SK-N-SH (cell line): ENCODE results near the gene KBTBD4. TPM values are rescaled to one million over a fixed set of nuclear protein-coding genes. Genes with fewer than 3 reads are reported as not detected.
A peak's percentile ranks its signal among the peaks of the same experiment; 100 is the strongest.

ENCODE experiments used
- CTCF ChIA-PET: fragments of 300-600, 350-600 bp; formaldehyde crosslinking; extraction: SDS; loops from one replicate; lab custom pipeline; 2021; lab: Yijun Ruan, JAX
- POLR2A ChIA-PET: fragments of 350-600 bp; sonication (Branson Sonifier 250); formaldehyde crosslinking; extraction: SDS; loops from one replicate; lab custom pipeline; 2020; ENCODE audit warnings: antibody characterized with exemption, inconsistent platforms; lab: Yijun Ruan, JAX
- DNase-seq: peaks from one replicate; pipeline ENCODE4 v3.0.0; 2012
- H2AFZ ChIP-seq: fragments of 200-600 bp; sonication (generic); 2 replicates; pipeline ENCODE4 v1.8.1; 2016; ENCODE audit warnings: antibody characterized with exemption, mild to moderate bottlenecking, low read depth
- H3F3A ChIP-seq: fragments of 200-600 bp; sonication (generic); replicated peaks from 2 replicates; pipeline ENCODE3; 2016; ENCODE audit warnings: antibody characterized with exemption, mild to moderate bottlenecking; ENCODE audit not compliant: insufficient read depth
- H3K27ac ChIP-seq, 2 experiments: fragments of 200-500 bp in 1 of 2; fragments of 200-600 bp in 1 of 2; sonication (Bioruptor generic) in 1 of 2; sonication (generic), shearing (Covaris generic) in 1 of 2; 2 replicates each; pipeline versions ENCODE4 v1.5.1 to v1.6.1; 2014 to 2016; ENCODE audit warnings: low read depth in 2 of 2, inconsistent platforms in 1 of 2, low read length in 1 of 2, mild to moderate bottlenecking in 1 of 2, mixed read lengths in 1 of 2
- H3K27me3 ChIP-seq: fragments of 200-600 bp; sonication (generic), shearing (Covaris generic); 2 replicates; pipeline ENCODE4 v1.6.1; 2016; ENCODE audit warnings: mixed run types; ENCODE audit not compliant: insufficient read depth
- H3K36me3 ChIP-seq, 2 experiments: fragments of 200-500 bp in 1 of 2; fragments of 200-600 bp in 1 of 2; sonication (Bioruptor generic) in 1 of 2; sonication (generic) in 1 of 2; replicated peaks in 1 of 2; 2 replicates each; pipeline versions ENCODE3 to v1.5.1; 2014 to 2016; ENCODE audit warnings: low read length in 1 of 2, mild to moderate bottlenecking in 1 of 2; ENCODE audit not compliant: insufficient read depth in 2 of 2, control insufficient read depth in 1 of 2
- H3K4me1 ChIP-seq, 2 experiments: fragments of 200-500 bp in 1 of 2; fragments of 200-600 bp in 1 of 2; sonication (Bioruptor generic) in 1 of 2; sonication (generic), shearing (Covaris generic) in 1 of 2; 2 replicates each; pipeline versions ENCODE4 v1.5.1 to v1.6.1; 2014 to 2016; ENCODE audit warnings: low read depth in 1 of 2, low read length in 1 of 2, mixed run types in 1 of 2; ENCODE audit not compliant: insufficient read depth in 2 of 2, control insufficient read depth in 1 of 2
- H3K4me2 ChIP-seq: fragments of 200-600 bp; sonication (generic), shearing (Covaris generic); 2 replicates; pipeline ENCODE4 v1.6.1; 2017; ENCODE audit warnings: mixed run types
- H3K4me3 ChIP-seq, 2 experiments: fragments of 200-500 bp in 1 of 2; fragments of 200-600 bp in 1 of 2; sonication (Bioruptor generic) in 1 of 2; sonication (generic), shearing (Covaris generic) in 1 of 2; 2 replicates each; pipeline versions ENCODE4 v1.5.1 to v1.8.1; 2014 to 2016; ENCODE audit warnings: low read depth in 2 of 2, inconsistent platforms in 1 of 2, low read length in 1 of 2, mild to moderate bottlenecking in 1 of 2, mixed read lengths in 1 of 2, moderate library complexity in 1 of 2
- H3K79me2 ChIP-seq: fragments of 200-600 bp; sonication (generic); 2 replicates; pipeline ENCODE4 v1.8.1; 2017; ENCODE audit warnings: mild to moderate bottlenecking; ENCODE audit not compliant: insufficient read depth
- H3K9ac ChIP-seq: fragments of 200-600 bp; sonication (generic); 2 replicates; pipeline ENCODE4 v1.6.1; 2017; ENCODE audit warnings: mixed run types
- H3K9me2 ChIP-seq: fragments of 200-600 bp; sonication (generic); 2 replicates; pipeline ENCODE4 v1.6.1; 2017; ENCODE audit warnings: mixed run types
- H3K9me3 ChIP-seq: fragments of 200-600 bp; sonication (generic); 2 replicates; pipeline ENCODE4 v1.6.1; 2017; ENCODE audit warnings: mixed run types, mild to moderate bottlenecking, moderate library complexity
- H4K20me1 ChIP-seq: fragments of 200-600 bp; sonication (generic); 2 replicates; pipeline ENCODE4 v1.6.1; 2017; ENCODE audit warnings: mild to moderate bottlenecking, mixed run types; ENCODE audit not compliant: insufficient read depth
- ELF1 ChIP-seq: IDR thresholded peaks from 2 replicates; pipeline ENCODE4 v1.4.0; 2012
- FOSL2 ChIP-seq: IDR thresholded peaks from 2 replicates; pipeline ENCODE4 v1.4.0; 2012; ENCODE audit warnings: low read depth, mild to moderate bottlenecking, moderate library complexity, borderline replicate concordance
- FOXJ3 ChIP-seq: sonication (generic); formaldehyde crosslinking; IDR thresholded peaks from 2 replicates; pipeline ENCODE4 v1.5.1; 2020; ENCODE audit warnings: mild to moderate bottlenecking, missing genetic modification reagents
- GABPA ChIP-seq: IDR thresholded peaks from 2 replicates; pipeline ENCODE4 v1.4.0; 2012; ENCODE audit warnings: low read depth, mild to moderate bottlenecking
- JUND ChIP-seq: IDR thresholded peaks from 2 replicates; pipeline ENCODE4 v1.4.0; 2012
- MAX ChIP-seq: IDR thresholded peaks from 2 replicates; pipeline ENCODE4 v1.4.0; 2012; ENCODE audit warnings: low read depth
- MEF2A ChIP-seq: IDR thresholded peaks from 2 replicates; pipeline ENCODE4 v1.4.0; 2012; ENCODE audit warnings: low read depth, borderline replicate concordance
- MXI1 ChIP-seq: IDR thresholded peaks from 2 replicates; pipeline ENCODE4 v1.6.1; 2012; ENCODE audit warnings: mild to moderate bottlenecking, low read depth, low read length, improper control_type of control experiment
- NRF1 ChIP-seq: IDR thresholded peaks from 2 replicates; pipeline ENCODE4 v1.6.1; 2012; ENCODE audit warnings: low read depth, mild to moderate bottlenecking, low read length
- RFX5 ChIP-seq: IDR thresholded peaks from 2 replicates; pipeline ENCODE4 v1.6.1; 2012; ENCODE audit warnings: mild to moderate bottlenecking, improper control_type of control experiment, low read length
- RXRA ChIP-seq: IDR thresholded peaks from 2 replicates; pipeline ENCODE4 v1.4.0; 2012; ENCODE audit warnings: low read depth, mild to moderate bottlenecking, borderline replicate concordance
- SIN3A ChIP-seq: IDR thresholded peaks from 2 replicates; pipeline ENCODE4 v1.6.1; 2012; ENCODE audit warnings: low read depth, mild to moderate bottlenecking, low read length, moderate library complexity, borderline replicate concordance
- SMC3 ChIP-seq: IDR thresholded peaks from 2 replicates; pipeline ENCODE4 v1.6.1; 2012; ENCODE audit warnings: low read depth, low read length, improper control_type of control experiment
- TEAD4 ChIP-seq: IDR thresholded peaks from 2 replicates; pipeline ENCODE4 v1.4.0; 2012; ENCODE audit warnings: mild to moderate bottlenecking, borderline replicate concordance; ENCODE audit not compliant: insufficient read depth
- YY1 ChIP-seq: IDR thresholded peaks from 2 replicates; pipeline ENCODE4 v1.4.0; 2012; ENCODE audit warnings: low read depth, mild to moderate bottlenecking
- ZBTB33 ChIP-seq: IDR thresholded peaks from 2 replicates; pipeline ENCODE4 v1.4.0; 2012; ENCODE audit warnings: low read depth, borderline replicate concordance
- WGBS: methylation state at CpG from one replicate; pipeline ENCODE4 v1.1.6; 2017; ENCODE audit warnings: low lambda C conversion rate; 5-methylcytosine and 5-hydroxymethylcytosine counted together
- polyA plus RNA-seq, 3 experiments: library from polyadenylated mRNA; depleted of rRNA; stranded (reverse); fragments of >200 nt; gene quantifications; 2 replicates each; pipeline ENCODE4 v1.2.3, GENCODE V29; 2012
- TF ChIP-seq, protein P1 (sequence below): fragments of 150-350 bp; IDR thresholded peaks from 2 replicates; pipeline ENCODE4 v1.6.1; 2017; ENCODE audit warnings: antibody characterized with exemption, low read length, low read depth, borderline replicate concordance

Gene KBTBD4
- polyA plus RNA-seq, 1 of the 3 experiments (the other 2 are of a cell fraction) = 16.8 TPM

GRCh38 chr11:47553406-47553743 is 25.4 kb downstream of the KBTBD4 start:
- WGBS = 29% methylated on average over 9 of the region's 9 CpGs

More at GRCh38 chr11:47553406-47553743, 25.4 kb downstream of the KBTBD4 start:
- Histone ChIP-seq H3K79me2 (peaks cover 48% of the 10 kb centered on the region), H4K20me1 (peaks cover 35% of the 10 kb centered on the region), H3K9ac (peak overlapping the region; percentile 94), H3K27ac (peak overlapping the region; percentile 84 to 87), H3K36me3 (peaks cover 2 to 20% of the 10 kb centered on the region in 2 experiments), H3K4me3 (peak overlapping the region; percentile 41 to 88), H3K9me2 (no peaks in the 10 kb centered on the region), H3F3A (peaks cover 15% of the 10 kb centered on the region), H3K4me1 (peaks cover 3 to 18% of the 10 kb centered on the region in 2 experiments; a peak in 2 of 4 replicates), H3K9me3 (no peaks in the 10 kb centered on the region), H3K4me2 (peak overlapping the region; percentile 84), H3K27me3 (no peaks in the 10 kb centered on the region), H2AFZ (peak overlapping the region; percentile 92)
- TF ChIP-seq NRF1 = no peak
- peak; percentile 87 for TF ChIP-seq MXI1
- TF ChIP-seq FOSL2 = no peak
- no peak for TF ChIP-seq TEAD4
- no peak for TF ChIP-seq GABPA
- TF ChIP-seq, protein P1, sequence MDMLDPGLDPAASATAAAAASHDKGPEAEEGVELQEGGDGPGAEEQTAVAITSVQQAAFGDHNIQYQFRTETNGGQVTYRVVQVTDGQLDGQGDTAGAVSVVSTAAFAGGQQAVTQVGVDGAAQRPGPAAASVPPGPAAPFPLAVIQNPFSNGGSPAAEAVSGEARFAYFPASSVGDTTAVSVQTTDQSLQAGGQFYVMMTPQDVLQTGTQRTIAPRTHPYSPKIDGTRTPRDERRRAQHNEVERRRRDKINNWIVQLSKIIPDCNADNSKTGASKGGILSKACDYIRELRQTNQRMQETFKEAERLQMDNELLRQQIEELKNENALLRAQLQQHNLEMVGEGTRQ = no peak
- TF ChIP-seq RFX5 = no peak
- no peak for TF ChIP-seq RXRA
- TF ChIP-seq MAX = peak; percentile 44
- no peak for TF ChIP-seq SIN3A
- no peak for TF ChIP-seq ELF1
- no peak for TF ChIP-seq MEF2A
- no peak for TF ChIP-seq JUND
- TF ChIP-seq SMC3 = no peak
- TF ChIP-seq YY1 = no peak
- TF ChIP-seq FOXJ3 (CRISPR knock-in tag) = no peak
- TF ChIP-seq ZBTB33 = no peak
- CTCF ChIA-PET = interaction anchor here (0.6 to 2.6 kb wide), 16 partner anchors 10 to 1134 kb away, joined by 3 to 21 read pairs (median 4); partner anchors contain the start of genes KBTBD4, NDUFS3 and PTPMT1
- POLR2A ChIA-PET = interaction anchor here (0.5 to 1.1 kb wide), 4 partner anchors 12 to 339 kb away, joined by 3 to 8 read pairs (median 3); partner anchors contain the start of genes DDB2 and PTPMT1
- no peak for DNase-seq
